Hematopoietic multipotent progenitor cell (in vitro differentiated cells): ENCODE measurements around the gene PABPC1L. TPM values are rescaled to one million over a fixed set of nuclear protein-coding genes. Genes with fewer than 3 reads are reported as not detected.

Source experiments
- DNase-seq, 3 donors: peaks; one replicate each; pipeline ENCODE4 v3.0.0-alpha.2; 2011 to 2015; ENCODE audit warnings: low read depth in 2 of 3, low spot score in 2 of 3
- total RNA-seq: library from RNA; depleted of rRNA; stranded (reverse); fragments of >200 nt; gene quantifications from one replicate; pipeline ENCODE4 v1.2.3, GENCODE V29; 2012

PABPC1L gene
- total RNA-seq, 1 donor: 19.7 TPM

- no peak for DNase-seq
These were observed 53.7 kb downstream of the PABPC1L start for GRCh38 chr20:44963325-44964215.

GRCh38 chr20:44965651-44966029, 55.8 kb downstream of the PABPC1L start:
- no peak for DNase-seq

GRCh38 chr20:44966030-44966961, 56.4 kb downstream of the PABPC1L start, which contains the start of gene STK4:
Gene STK4, plus strand, starts transcription at chr20:44966512. Its CDS starts 57 bp downstream, at chr20:44966569.
- DNase-seq: peak; percentile 97 to 98 (median 98)

GRCh38 chr20:44967207-44967807, 57.4 kb downstream of the PABPC1L start:
- DNase-seq: peak in 2 of 3 donors; percentile 40 to 74

GRCh38 chr20:44969300-44969894, 59.5 kb downstream of the PABPC1L start:
- no peak for DNase-seq

GRCh38 chr20:44970243-44970757, 60.4 kb downstream of the PABPC1L start:
- DNase-seq: peak in 2 of 3 donors; percentile 78 to 93

- peak in 1 of 3 donors; percentile 18 for DNase-seq
These were observed 63.2 kb downstream of the PABPC1L start for GRCh38 chr20:44973053-44973452.

GRCh38 chr20:44976698-44977097, 66.8 kb downstream of the PABPC1L start:
- DNase-seq: no peak

GRCh38 chr20:44979090-44979621, 69.3 kb downstream of the PABPC1L start:
- DNase-seq: peak; percentile 65 to 95 (median 89)

- no peak for DNase-seq
These were observed 72.0 kb downstream of the PABPC1L start for GRCh38 chr20:44981736-44982406.

- DNase-seq: no peak
These were observed 73.3 kb downstream of the PABPC1L start for GRCh38 chr20:44983093-44983674.

- no peak for DNase-seq
These were observed 78.8 kb downstream of the PABPC1L start for GRCh38 chr20:44988631-44989171.

Other genes with a start within 250 kb of the PABPC1L start
- under 0.01 TPM for gene CCN5, start 194.7 kb upstream of the PABPC1L start, total RNA-seq
- gene KCNK15, start 164.2 kb upstream of the PABPC1L start, total RNA-seq: 0.27 TPM
- gene RIMS4, start 99.5 kb upstream of the PABPC1L start, total RNA-seq: not detected
- 38.5 TPM for gene YWHAB, start 24.4 kb upstream of the PABPC1L start, total RNA-seq
- gene TOMM34, start 50.3 kb downstream of the PABPC1L start, total RNA-seq: 20.2 TPM
- 47.7 TPM for gene STK4, start 56.5 kb downstream of the PABPC1L start, total RNA-seq
- 0.54 TPM for gene KCNS1, start 191.1 kb downstream of the PABPC1L start, total RNA-seq
- not detected for gene WFDC5, start 205.1 kb downstream of the PABPC1L start, total RNA-seq
- gene WFDC12, start 214.4 kb downstream of the PABPC1L start, total RNA-seq: not detected